Stimulated activated CD4-positive, alpha-beta T cell treated with anti-CD3 and anti-CD28 coated beads, Interleukin-12 subunit alpha, Interleukin-12 subunit beta, amount 100 ng/mL, for 4 hours (primary cell): ENCODE data around the gene IFNGR1.
"Not testable (repeated sequence)": the region's sequence is repeated elsewhere in the genome, so short reads cannot be mapped to it uniquely, and the experiment has no call there.

ENCODE experiments used
- DNase-seq: peaks from one replicate; pipeline ENCODE4 v3.0.0-alpha.2; 2020

IFNGR1 gene

GRCh38 chr6:137218917-137219663 lies at the start of gene IFNGR1:
TSS of gene IFNGR1 (minus strand) at chr6:137219385. CDS start at chr6:137219327, 58 bp downstream.
- DNase-seq = peak; percentile 98

- DNase-seq = no peak
Observed at GRCh38 chr6:137268911-137269310, 49.7 kb upstream of the IFNGR1 start.

- DNase-seq = no peak
Observed at GRCh38 chr6:137266309-137266586, 47.1 kb upstream of the IFNGR1 start.

GRCh38 chr6:137265561-137266308 lies 46.5 kb upstream of the IFNGR1 start:
- DNase-seq = no peak

GRCh38 chr6:137264311-137265075 lies 45.3 kb upstream of the IFNGR1 start:
- no peak for DNase-seq

GRCh38 chr6:137261761-137262160 lies 42.6 kb upstream of the IFNGR1 start:
- no peak for DNase-seq

GRCh38 chr6:137261361-137261760 lies 42.2 kb upstream of the IFNGR1 start:
- no peak for DNase-seq

- DNase-seq = no peak
Observed at GRCh38 chr6:137260217-137260616, 41.0 kb upstream of the IFNGR1 start.

- no peak for DNase-seq
Observed at GRCh38 chr6:137259349-137259748, 40.2 kb upstream of the IFNGR1 start.

GRCh38 chr6:137258170-137258569 lies 39.0 kb upstream of the IFNGR1 start:
- DNase-seq = no peak

GRCh38 chr6:137256350-137257103 lies 37.3 kb upstream of the IFNGR1 start:
- no peak for DNase-seq

GRCh38 chr6:137254966-137255365 lies 35.8 kb upstream of the IFNGR1 start:
- DNase-seq = no peak

GRCh38 chr6:137254430-137254829 lies 35.2 kb upstream of the IFNGR1 start:
- not testable (repeated sequence) for DNase-seq

- DNase-seq = no peak
Observed at GRCh38 chr6:137248702-137249101, 29.5 kb upstream of the IFNGR1 start.

GRCh38 chr6:137247724-137248123 lies 28.5 kb upstream of the IFNGR1 start:
- DNase-seq = no peak

GRCh38 chr6:137246791-137247202 lies 27.6 kb upstream of the IFNGR1 start:
- DNase-seq = no peak

GRCh38 chr6:137246164-137246563 lies 27.0 kb upstream of the IFNGR1 start:
- no peak for DNase-seq

- no peak for DNase-seq
Observed at GRCh38 chr6:137241481-137242038, 22.4 kb upstream of the IFNGR1 start.

GRCh38 chr6:137240168-137240567 lies 21.0 kb upstream of the IFNGR1 start:
- no peak for DNase-seq

- DNase-seq = no peak
Observed at GRCh38 chr6:137237413-137238170, 18.4 kb upstream of the IFNGR1 start.

GRCh38 chr6:137236581-137237355 lies 17.6 kb upstream of the IFNGR1 start:
- no peak for DNase-seq
